Esophagus muscularis mucosa (tissue), 4 donors: ENCODE data around the gene ITPRIPL2. TPM values are rescaled to one million over a fixed set of nuclear protein-coding genes. Genes with fewer than 3 reads are reported as not detected.

Source experiments
- DNase-seq: peaks from one replicate; pipeline ENCODE4 v3.0.0-alpha.2; 2017; ENCODE audit errors: extremely low spot score
- H3K27ac ChIP-seq, 4 donors: fragments of 200-600 bp; sonication (generic); replicated peaks in 1 of 4; 1 replicate in 3 of 4; 2 replicates in 1 of 4; pipeline ENCODE4 v1.5.1; 2016 to 2019; ENCODE audit warnings: mild to moderate bottlenecking in 1 of 4
- H3K27me3 ChIP-seq, 4 donors: fragments of 200-600 bp; sonication (generic); one replicate each; pipeline versions ENCODE4 v1.5.1 to v1.6.0; 2016 to 2019
- H3K36me3 ChIP-seq, 4 donors: fragments of 200-600 bp; sonication (generic); one replicate each; pipeline ENCODE4 v1.5.1; 2016 to 2019
- H3K4me1 ChIP-seq, 4 donors: fragments of 200-600 bp; sonication (generic); one replicate each; pipeline ENCODE4 v1.5.1; 2016 to 2019
- H3K4me3 ChIP-seq, 4 donors: fragments of 200-600 bp; sonication (generic); 1 replicate in 2 of 4; 2 replicates in 2 of 4; pipeline ENCODE4 v1.5.1; 2016 to 2019; ENCODE audit warnings: mild to moderate bottlenecking in 4 of 4, moderate library complexity in 1 of 4
- H3K9me3 ChIP-seq, 4 donors: fragments of 200-600 bp; sonication (generic); 1 replicate in 3 of 4; 2 replicates in 1 of 4; pipeline ENCODE4 v1.5.1; 2016 to 2019
- CTCF ChIP-seq, 3 experiments: fragments of 200-600 bp in 2 of 3; fragments of 450-650 bp in 1 of 3; sonication (generic) in 2 of 3; IDR thresholded peaks; one replicate each; pipeline ENCODE4 v1.5.1; 2017 to 2019; ENCODE audit warnings: antibody characterized with exemption in 3 of 3, mild to moderate bottlenecking in 2 of 3, moderate library complexity in 1 of 3
- EP300 ChIP-seq: sonication (generic); formaldehyde crosslinking; IDR thresholded peaks from one replicate; pipeline ENCODE4 v1.6.1; 2017; ENCODE audit warnings: antibody characterized with exemption
- POLR2A ChIP-seq: fragments of 450-650 bp; IDR thresholded peaks from one replicate; pipeline ENCODE4 v1.6.1; 2017; ENCODE audit warnings: antibody characterized with exemption, moderate library complexity, mild to moderate bottlenecking, low read depth
- POLR2AphosphoS5 ChIP-seq, 2 donors: sonication (generic); formaldehyde crosslinking; IDR thresholded peaks; one replicate each; pipeline ENCODE4 v1.6.1; 2017; ENCODE audit warnings: antibody characterized with exemption in 2 of 2
- WGBS: methylation state at CpG from one replicate; pipeline ENCODE4 v1.1.5; 2018; 5-methylcytosine and 5-hydroxymethylcytosine counted together
- intact Hi-C: fragments of 100-400 bp; cut with DNase I; formaldehyde crosslinking; loops from one replicate; pipeline ENCODE4 v1.15.1; 2023
- total RNA-seq, 4 donors: library from RNA; depleted of rRNA; stranded (reverse); fragments of >200 nt; gene quantifications; one replicate each; pipeline versions ENCODE4 v1.1.0 to v1.2.1, GENCODE V29; 2016

ITPRIPL2 gene
- total RNA-seq, 4 donors from 2014 or later = 56.1 to 111 (median 83.2) TPM

GRCh38 chr16:19116711-19117449 is 3.1 kb downstream of the ITPRIPL2 start:
- H3K4me3 ChIP-seq = peak overlapping the region in 3 of 4 donors; percentile 0 to 2 (median 1)
- 53% methylated on average over 6 of the region's 6 CpGs for WGBS
- H3K9me3 ChIP-seq = no peaks in the 10 kb centered on the region
- peaks cover 8 to 39% (median 30%) of the 10 kb centered on the region in 4 donors for H3K36me3 ChIP-seq
- H3K27ac ChIP-seq = peak overlapping the region; percentile 50 to 88 (median 78)
- DNase-seq = no peak
- no peaks in the 10 kb centered on the region for H3K27me3 ChIP-seq
- intact Hi-C loops = no loop called here
- H3K4me1 ChIP-seq = peaks cover 63 to 88% (median 86%) of the 10 kb centered on the region in 4 donors
- TF ChIP-seq EP300 (no peak), CTCF (IDR thresholded peaks at IDR 0.05) (no peak), POLR2AphosphoS5 (IDR thresholded peaks at IDR 0.05) (no peak), POLR2A (no peak)

- peak; percentile 32 to 63 for TF ChIP-seq POLR2AphosphoS5 (IDR thresholded peaks at IDR 0.05)
- no peak for TF ChIP-seq EP300
- TF ChIP-seq CTCF (IDR thresholded peaks at IDR 0.05) = no peak
- intact Hi-C loops = no loop called here
- no peak for DNase-seq
- H3K27ac ChIP-seq = peak overlapping the region; percentile 77 to 88 (median 78)
- peaks cover 8 to 40% (median 30%) of the 10 kb centered on the region in 4 donors for H3K36me3 ChIP-seq
- H3K27me3 ChIP-seq = no peaks in the 10 kb centered on the region
- no peaks in the 10 kb centered on the region for H3K9me3 ChIP-seq
- H3K4me3 ChIP-seq = peak overlapping the region; percentile 36 to 53 (median 46)
- 17% methylated on average over 6 of the region's 6 CpGs for WGBS
- H3K4me1 ChIP-seq = peaks cover 54 to 78% (median 76%) of the 10 kb centered on the region in 4 donors
Observed at GRCh38 chr16:19118938-19119431, 5.2 kb downstream of the ITPRIPL2 start.

GRCh38 chr16:19119564-19119963 is 5.8 kb downstream of the ITPRIPL2 start:
- H3K27ac ChIP-seq = peak overlapping the region; percentile 77 to 88 (median 78)
- no peaks in the 10 kb centered on the region for H3K9me3 ChIP-seq
- DNase-seq = no peak
- H3K4me3 ChIP-seq = peak overlapping the region; percentile 36 to 53 (median 46)
- 48% methylated on average over 5 of the region's 5 CpGs for WGBS
- H3K36me3 ChIP-seq = peaks cover 8 to 40% (median 30%) of the 10 kb centered on the region in 4 donors
- H3K27me3 ChIP-seq = no peaks in the 10 kb centered on the region
- TF ChIP-seq POLR2A (no peak), CTCF (IDR thresholded peaks at IDR 0.05) (no peak), POLR2AphosphoS5 (IDR thresholded peaks at IDR 0.05) (no peak), EP300 (no peak)
- intact Hi-C loops = no loop called here
- peaks cover 54 to 75% (median 72%) of the 10 kb centered on the region in 4 donors for H3K4me1 ChIP-seq

- H3K36me3 ChIP-seq = peaks cover 8 to 14% (median 10%) of the 10 kb centered on the region in 4 donors
- H3K27ac ChIP-seq = no peak overlapping the region
- H3K4me3 ChIP-seq = no peak overlapping the region
- no peak for DNase-seq
- no peaks in the 10 kb centered on the region for H3K27me3 ChIP-seq
- intact Hi-C loops = no loop called here
- 82% methylated on average over 6 of the region's 6 CpGs for WGBS
- TF ChIP-seq POLR2AphosphoS5 (IDR thresholded peaks at IDR 0.05) (no peak), EP300 (no peak)
- H3K4me1 ChIP-seq = peaks cover 13 to 34% (median 31%) of the 10 kb centered on the region in 4 donors
- no peaks in the 10 kb centered on the region for H3K9me3 ChIP-seq
Observed at GRCh38 chr16:19123535-19124178, 9.9 kb downstream of the ITPRIPL2 start.

- Histone ChIP-seq H3K4me3 (no peak overlapping the region), H3K9me3 (no peaks in the 10 kb centered on the region), H3K36me3 (peaks cover under 1 to 7% (median 5%) of the 10 kb centered on the region in 4 donors), H3K4me1 (peaks cover 11 to 27% (median 21%) of the 10 kb centered on the region in 4 donors), H3K27me3 (no peaks in the 10 kb centered on the region), H3K27ac (no peak overlapping the region)
- intact Hi-C loops = no loop called here
- no peak for DNase-seq
- TF ChIP-seq EP300 (no peak), POLR2AphosphoS5 (IDR thresholded peaks at IDR 0.05) (no peak), CTCF (IDR thresholded peaks at IDR 0.05) (no peak), POLR2A (no peak)
Observed at GRCh38 chr16:19126300-19126699, 12.5 kb downstream of the ITPRIPL2 start.
